A549 treated with AZD9567 at 1 μM for 4 hours (cell line): Measurements from ENCODE around the gene ATAD1. TPM values are rescaled to one million over a fixed set of nuclear protein-coding genes. Genes with fewer than 3 reads are reported as not detected.

Experiments
- total RNA-seq: library from RNA; stranded (reverse); fragments of 200-300 nt; extraction: Qiagen RNA extraction; gene quantifications from 5 replicates; pipeline ENCODE4 v1.2.3, GENCODE V29; 2022; ENCODE audit not compliant: insufficient read depth

Gene ATAD1, protein sequence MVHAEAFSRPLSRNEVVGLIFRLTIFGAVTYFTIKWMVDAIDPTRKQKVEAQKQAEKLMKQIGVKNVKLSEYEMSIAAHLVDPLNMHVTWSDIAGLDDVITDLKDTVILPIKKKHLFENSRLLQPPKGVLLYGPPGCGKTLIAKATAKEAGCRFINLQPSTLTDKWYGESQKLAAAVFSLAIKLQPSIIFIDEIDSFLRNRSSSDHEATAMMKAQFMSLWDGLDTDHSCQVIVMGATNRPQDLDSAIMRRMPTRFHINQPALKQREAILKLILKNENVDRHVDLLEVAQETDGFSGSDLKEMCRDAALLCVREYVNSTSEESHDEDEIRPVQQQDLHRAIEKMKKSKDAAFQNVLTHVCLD
- total RNA-seq, result 33.9 to 61.2 TPM (median 46.6 TPM) in 5 replicates

DNA sequence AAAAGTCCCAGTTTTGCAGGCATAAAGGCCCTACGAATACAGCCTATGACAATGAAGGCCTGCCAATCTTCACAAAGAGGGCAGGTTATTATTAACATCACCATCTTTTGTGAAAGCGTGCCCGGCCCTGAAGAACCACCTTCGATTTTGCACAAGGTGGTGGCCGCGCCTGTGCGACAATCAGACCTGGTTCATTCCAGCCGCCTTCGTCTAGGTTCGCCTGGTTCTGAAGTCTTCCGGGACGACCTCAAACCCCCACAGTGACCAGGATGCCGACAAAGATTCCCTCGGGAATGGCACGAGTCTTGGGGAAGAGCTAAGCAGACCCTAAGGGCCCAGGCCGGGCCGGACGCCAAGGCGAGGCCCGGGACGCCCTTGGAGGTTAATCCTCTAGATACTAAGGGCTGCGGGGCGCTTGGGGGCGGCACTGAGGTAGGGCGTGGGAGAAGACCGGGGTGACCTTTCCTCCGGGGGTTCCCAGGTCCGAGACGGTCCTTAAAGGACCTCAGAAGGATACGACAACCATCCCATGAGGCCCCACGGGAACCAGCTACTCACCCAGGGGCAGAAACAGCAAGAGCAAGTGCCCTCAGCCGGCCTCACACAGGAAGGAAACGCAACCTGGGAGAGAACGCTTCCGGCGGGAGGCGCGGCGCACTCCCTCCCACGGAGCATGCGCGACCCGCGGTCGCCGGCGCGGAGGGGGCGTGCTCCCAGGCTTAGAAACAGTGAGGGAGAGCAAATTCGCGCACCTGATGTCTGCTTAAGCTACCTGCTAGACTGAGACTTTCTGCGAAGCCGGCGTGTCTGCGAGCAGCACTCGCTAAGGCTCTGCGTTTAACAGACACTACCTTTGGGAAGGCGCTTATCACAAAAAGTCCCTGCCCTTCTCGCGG is at the start of gene ATAD1:
TSS of gene ATAD1 (minus strand) at position 618 of the 896 bp plus-strand sequence. CDS start 3,627 bp downstream, outside the sequence.

DNA sequence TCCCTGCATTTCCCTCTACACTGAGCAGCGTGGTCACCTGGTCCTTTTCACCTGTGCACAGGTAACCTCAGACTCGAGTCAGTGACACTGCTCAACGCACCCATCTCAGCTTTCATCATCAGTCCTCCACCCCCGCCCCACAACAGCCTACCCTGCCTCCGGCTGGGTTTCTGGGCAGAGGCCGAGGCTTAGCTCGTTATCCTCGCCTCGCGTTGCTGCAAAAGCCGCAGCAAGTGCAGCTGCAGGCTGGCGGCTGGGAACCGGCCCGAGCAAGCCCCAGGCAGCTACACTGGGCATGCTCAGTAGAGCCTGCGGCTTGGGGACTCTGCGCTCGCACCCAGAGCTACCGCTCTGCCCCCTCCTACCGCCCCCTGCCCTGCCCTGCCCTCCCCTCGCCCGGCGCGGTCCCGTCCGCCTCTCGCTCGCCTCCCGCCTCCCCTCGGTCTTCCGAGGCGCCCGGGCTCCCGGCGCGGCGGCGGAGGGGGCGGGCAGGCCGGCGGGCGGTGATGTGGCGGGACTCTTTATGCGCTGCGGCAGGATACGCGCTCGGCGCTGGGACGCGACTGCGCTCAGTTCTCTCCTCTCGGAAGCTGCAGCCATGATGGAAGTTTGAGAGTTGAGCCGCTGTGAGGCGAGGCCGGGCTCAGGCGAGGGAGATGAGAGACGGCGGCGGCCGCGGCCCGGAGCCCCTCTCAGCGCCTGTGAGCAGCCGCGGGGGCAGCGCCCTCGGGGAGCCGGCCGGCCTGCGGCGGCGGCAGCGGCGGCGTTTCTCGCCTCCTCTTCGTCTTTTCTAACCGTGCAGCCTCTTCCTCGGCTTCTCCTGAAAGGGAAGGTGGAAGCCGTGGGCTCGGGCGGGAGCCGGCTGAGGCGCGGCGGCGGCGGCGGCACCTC is 45.3 kb upstream of the ATAD1 start, which contains the start of the genes KLLN and PTEN:
TSS of gene KLLN (minus strand) at position 481 of the 891 bp plus-strand sequence. CDS start 1,046 bp downstream, outside the sequence.
TSS of gene PTEN (plus strand) at position 573 of the 891 bp plus-strand sequence. CDS start 845 bp downstream, outside the sequence.

Other genes with a start within 250 kb of the ATAD1 start
- gene PAPSS2, start 158.3 kb downstream of the ATAD1 start, total RNA-seq, result 17.6 to 23.8 TPM (median 20.6 TPM) in 5 replicates
- gene KLLN, start 45.3 kb upstream of the ATAD1 start, total RNA-seq, result 0.41 to 0.59 TPM (median 0.45 TPM) in 4 of 5 replicates, not detected in the other
- gene PTEN, start 45.4 kb upstream of the ATAD1 start, total RNA-seq, result 37.8 to 55.5 TPM (median 40.2 TPM) in 5 replicates